Transverse colon (tissue), 4 donors: ENCODE results near the gene NCCRP1.

Source experiments
- POLR2AphosphoS5 ChIP-seq, 3 donors: sonication (generic); formaldehyde crosslinking; IDR thresholded peaks; one replicate each; pipeline ENCODE4 v1.6.1; 2016; ENCODE audit warnings: antibody characterized with exemption in 3 of 3
- TF ChIP-seq, protein P1 (sequence below), 5 experiments: fragments of 200-600 bp in 3 of 5; fragments of 450-650 bp in 2 of 5; sonication (generic) in 3 of 5; IDR thresholded peaks; 1 replicate in 2 of 5; 2 replicates in 3 of 5; pipeline ENCODE4 v1.5.1; 2016 to 2017; ENCODE audit warnings: antibody characterized with exemption in 5 of 5, inconsistent platforms in 3 of 5, mild to moderate bottlenecking in 2 of 5, moderate library complexity in 1 of 5

DNA sequence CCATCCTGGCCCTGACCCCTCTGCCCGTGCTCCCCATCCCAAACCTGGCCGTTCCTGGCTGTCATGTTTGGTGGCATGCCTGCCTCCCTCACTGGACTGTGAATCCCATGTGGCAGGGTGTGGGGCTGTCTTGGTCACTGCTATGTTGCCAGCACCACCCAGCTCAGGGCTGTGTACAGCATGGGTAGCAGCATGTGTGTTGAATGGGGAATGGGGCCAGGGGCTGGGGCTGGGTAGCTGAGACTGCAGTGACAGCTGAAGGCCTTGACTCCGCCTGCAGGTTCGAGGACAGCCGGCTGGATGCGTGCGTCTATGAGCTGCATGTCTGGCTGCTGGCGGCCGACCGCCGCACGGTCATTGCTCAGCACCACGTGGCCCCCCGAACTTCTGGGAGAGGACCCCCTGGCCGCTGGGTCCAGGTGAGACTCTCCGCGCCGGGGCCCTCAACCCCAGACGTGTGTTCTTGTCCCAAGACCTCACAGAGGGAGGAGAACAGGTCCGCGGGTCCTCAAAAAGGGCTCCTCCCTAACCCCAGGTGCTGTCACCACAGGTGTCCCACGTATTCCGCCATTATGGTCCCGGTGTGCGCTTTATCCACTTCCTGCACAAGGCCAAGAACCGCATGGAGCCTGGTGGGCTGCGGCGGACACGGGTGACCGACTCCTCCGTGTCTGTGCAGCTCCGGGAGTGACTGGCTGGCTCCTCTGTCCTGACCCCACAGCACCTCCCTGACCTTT is 3.5 kb downstream of the NCCRP1 start:
- TF ChIP-seq, protein P1, sequence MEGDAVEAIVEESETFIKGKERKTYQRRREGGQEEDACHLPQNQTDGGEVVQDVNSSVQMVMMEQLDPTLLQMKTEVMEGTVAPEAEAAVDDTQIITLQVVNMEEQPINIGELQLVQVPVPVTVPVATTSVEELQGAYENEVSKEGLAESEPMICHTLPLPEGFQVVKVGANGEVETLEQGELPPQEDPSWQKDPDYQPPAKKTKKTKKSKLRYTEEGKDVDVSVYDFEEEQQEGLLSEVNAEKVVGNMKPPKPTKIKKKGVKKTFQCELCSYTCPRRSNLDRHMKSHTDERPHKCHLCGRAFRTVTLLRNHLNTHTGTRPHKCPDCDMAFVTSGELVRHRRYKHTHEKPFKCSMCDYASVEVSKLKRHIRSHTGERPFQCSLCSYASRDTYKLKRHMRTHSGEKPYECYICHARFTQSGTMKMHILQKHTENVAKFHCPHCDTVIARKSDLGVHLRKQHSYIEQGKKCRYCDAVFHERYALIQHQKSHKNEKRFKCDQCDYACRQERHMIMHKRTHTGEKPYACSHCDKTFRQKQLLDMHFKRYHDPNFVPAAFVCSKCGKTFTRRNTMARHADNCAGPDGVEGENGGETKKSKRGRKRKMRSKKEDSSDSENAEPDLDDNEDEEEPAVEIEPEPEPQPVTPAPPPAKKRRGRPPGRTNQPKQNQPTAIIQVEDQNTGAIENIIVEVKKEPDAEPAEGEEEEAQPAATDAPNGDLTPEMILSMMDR (IDR thresholded peaks at IDR 0.05): no peak
- TF ChIP-seq POLR2AphosphoS5 (IDR thresholded peaks at IDR 0.05): no peak
